Mucosa of descending colon (tissue), 3 donors: Measurements from ENCODE around the gene KLHDC4. TPM values are rescaled to one million over a fixed set of nuclear protein-coding genes. Genes with fewer than 3 reads are reported as not detected.

Experiments used
- ATAC-seq: fragments of 200-7000 bp; cut with Tn5 transposase; one replicate; pipeline ENCODE4 v1.9.1; 2020; ENCODE audit warnings: mild to moderate bottlenecking, moderate library complexity
- DNase-seq, 3 donors: peaks; one replicate each; pipeline ENCODE4 v3.0.0-alpha.2; 2020
- H3K36me3 ChIP-seq: fragments of 200-600 bp; one replicate; pipeline ENCODE4 v1.8.0; 2021; ENCODE audit warnings: low read depth, mild to moderate bottlenecking
- H3K4me1 ChIP-seq: fragments of 200-600 bp; one replicate; pipeline ENCODE4 v1.8.0; 2021; ENCODE audit warnings: low read depth, mild to moderate bottlenecking
- H3K4me3 ChIP-seq: fragments of 200-600 bp; one replicate; pipeline ENCODE4 v1.8.0; 2021; ENCODE audit warnings: mild to moderate bottlenecking
- H3K9me3 ChIP-seq: fragments of 200-600 bp; one replicate; pipeline ENCODE4 v1.8.0; 2021; ENCODE audit warnings: mild to moderate bottlenecking
- intact Hi-C, 2 donors: fragments of 100-400 bp; cut with DNase I in 1 of 2; cut with micrococcal nuclease in 1 of 2; formaldehyde crosslinking; loops; one replicate each; pipeline versions ENCODE4 v1.11.0 to v1.11.1; 2022; cut with DNase I, micrococcal nuclease
- total RNA-seq, 3 donors: library from RNA; stranded (reverse); fragmentation: NEBNext Ultra II Directional in 2 of 3; extraction: Animal tissue kit (Norgen Biotek cat#: 25700) in 2 of 3; gene quantifications; one replicate each; pipeline versions ENCODE4 v1.2.1 to v1.2.4, GENCODE V29; 2021 to 2023
- TF ChIP-seq, protein P1 (sequence below): fragments of 200-600 bp; IDR thresholded peaks from one replicate; pipeline ENCODE4 v1.8.0; 2022; ENCODE audit warnings: antibody characterized with exemption, mild to moderate bottlenecking
- donor health status: DM: no; HTN: no; CAD: no; lungs with moderate emphysema.
- donor health status: DM: no; HTN: no; CAD: no.
- donor health status: DM: no; HTN: yes; CAD: no.

KLHDC4 gene
- total RNA-seq, 3 donors from 2014 or later = 41.6 to 67.7 (median 46.4) TPM

DNA sequence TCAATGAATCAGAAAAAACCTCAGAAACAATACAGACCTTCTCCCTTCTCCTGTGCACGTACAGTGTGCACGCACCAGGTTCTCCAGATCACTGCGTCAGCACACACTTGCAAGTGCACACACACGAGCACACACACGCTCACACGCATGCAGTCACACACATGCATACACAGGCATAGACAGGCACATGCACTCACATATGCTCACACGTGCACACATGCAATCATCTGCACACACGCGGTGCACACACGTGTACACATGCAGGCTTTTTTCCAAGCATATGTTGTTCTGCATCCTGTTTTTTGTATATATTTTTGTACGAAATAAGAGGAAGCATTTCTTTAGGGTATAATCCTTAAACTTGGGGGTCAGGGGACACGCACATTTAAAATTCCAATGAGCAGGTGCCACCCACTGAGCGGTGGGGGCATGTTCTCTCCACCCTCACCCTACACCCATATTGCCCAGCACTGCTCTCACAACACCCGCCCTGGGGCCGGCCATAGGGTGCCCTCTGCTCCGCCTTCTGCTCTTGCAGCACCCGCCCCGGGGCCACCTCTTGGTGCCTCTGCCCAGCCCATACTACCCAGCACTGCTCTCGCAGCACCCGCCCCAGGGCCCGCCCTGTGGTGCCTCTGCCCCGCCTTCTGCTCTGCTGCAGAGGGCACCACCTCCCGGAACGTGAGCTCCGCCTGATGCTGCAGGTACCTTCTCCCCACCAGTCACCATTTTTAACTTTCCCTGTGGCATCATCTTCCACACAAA, 20.9 kb downstream of the KLHDC4 start:
- ATAC-seq (peak; percentile 99), DNase-seq (peak; percentile 83 to 88 (median 84))
- Histone ChIP-seq H3K4me1 (no peaks in the 10 kb centered on the region), H3K9me3 (no peaks in the 10 kb centered on the region), H3K36me3 (peaks cover 3% of the 10 kb centered on the region), H3K4me3 (no peak overlapping the region)
- intact Hi-C loops = no loop called here
- TF ChIP-seq, protein P1, sequence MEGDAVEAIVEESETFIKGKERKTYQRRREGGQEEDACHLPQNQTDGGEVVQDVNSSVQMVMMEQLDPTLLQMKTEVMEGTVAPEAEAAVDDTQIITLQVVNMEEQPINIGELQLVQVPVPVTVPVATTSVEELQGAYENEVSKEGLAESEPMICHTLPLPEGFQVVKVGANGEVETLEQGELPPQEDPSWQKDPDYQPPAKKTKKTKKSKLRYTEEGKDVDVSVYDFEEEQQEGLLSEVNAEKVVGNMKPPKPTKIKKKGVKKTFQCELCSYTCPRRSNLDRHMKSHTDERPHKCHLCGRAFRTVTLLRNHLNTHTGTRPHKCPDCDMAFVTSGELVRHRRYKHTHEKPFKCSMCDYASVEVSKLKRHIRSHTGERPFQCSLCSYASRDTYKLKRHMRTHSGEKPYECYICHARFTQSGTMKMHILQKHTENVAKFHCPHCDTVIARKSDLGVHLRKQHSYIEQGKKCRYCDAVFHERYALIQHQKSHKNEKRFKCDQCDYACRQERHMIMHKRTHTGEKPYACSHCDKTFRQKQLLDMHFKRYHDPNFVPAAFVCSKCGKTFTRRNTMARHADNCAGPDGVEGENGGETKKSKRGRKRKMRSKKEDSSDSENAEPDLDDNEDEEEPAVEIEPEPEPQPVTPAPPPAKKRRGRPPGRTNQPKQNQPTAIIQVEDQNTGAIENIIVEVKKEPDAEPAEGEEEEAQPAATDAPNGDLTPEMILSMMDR = no peak

DNA sequence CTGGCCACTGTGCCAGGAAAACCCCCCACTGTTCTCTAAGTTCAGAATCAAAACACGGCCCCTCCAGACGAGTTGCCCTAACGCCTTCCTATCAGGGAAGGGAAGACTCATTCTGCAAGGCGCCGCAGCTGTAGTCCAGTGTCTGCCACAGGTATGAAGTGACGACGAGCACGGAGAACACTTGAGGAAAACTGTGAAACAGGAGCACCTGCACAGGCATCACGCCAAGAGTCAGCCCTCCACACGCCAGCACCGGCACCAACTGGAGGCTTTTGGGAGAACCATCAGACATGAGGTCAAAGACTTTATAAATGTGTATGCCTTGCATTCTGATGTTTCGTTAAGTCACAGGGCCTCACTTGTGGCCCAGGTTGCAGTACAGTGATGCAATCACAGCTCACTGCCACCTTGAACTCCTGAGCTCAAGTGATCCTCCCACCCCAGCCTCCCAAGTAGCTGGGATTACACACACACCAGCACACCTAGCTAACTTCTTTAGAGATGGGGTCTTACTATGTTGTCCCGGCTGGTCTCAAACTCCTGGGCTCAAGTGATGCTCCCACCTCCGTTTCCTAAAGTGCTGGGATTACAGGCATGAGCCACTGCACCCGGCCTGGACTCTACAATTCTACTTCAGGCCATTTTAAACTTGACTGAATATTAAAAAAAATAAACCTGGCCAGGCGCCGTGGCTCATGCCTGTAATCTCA, 22.9 kb downstream of the KLHDC4 start:
- H3K4me3 ChIP-seq = no peak overlapping the region
- TF ChIP-seq, protein P1 = no peak
- H3K36me3 ChIP-seq = peaks cover 3% of the 10 kb centered on the region
- ATAC-seq (no peak), DNase-seq (no peak)
- H3K9me3 ChIP-seq = no peaks in the 10 kb centered on the region
- H3K4me1 ChIP-seq = no peaks in the 10 kb centered on the region
- intact Hi-C loops = no loop called here

DNA sequence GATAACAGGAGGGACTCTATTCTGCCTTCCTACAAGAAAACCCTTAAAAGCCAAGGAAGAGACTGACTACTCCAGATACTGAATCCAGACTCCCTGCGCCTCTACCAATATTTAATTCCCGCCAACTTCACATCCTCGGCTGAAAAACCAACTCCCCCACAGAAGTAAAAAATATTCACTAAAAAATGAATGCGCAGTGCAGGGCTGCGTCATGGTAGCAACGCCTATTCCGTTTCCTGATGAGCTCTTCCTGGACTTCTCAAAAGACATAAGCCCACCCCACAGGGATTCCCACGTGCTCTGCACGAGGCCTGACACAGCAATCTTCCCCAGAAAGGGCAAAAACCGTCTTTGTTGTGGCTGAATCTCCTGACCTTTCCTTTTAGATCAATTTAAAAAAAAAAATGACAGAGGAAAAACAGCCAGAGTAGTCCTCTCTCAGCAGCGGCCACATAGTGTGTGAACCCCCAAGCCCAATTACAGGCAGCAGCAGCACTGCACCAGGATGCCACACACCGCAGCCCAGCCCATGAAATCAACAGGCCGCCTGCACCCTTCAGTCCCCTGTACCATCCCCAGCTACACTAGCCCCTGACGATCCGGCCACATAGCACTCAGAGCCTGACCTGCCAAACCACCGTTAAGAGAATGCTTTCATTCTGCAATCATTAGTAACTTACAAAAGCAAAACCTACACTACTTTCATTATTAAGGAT, 23.9 kb downstream of the KLHDC4 start:
- no peak for DNase-seq
- no peaks in the 10 kb centered on the region for H3K36me3 ChIP-seq

DNA sequence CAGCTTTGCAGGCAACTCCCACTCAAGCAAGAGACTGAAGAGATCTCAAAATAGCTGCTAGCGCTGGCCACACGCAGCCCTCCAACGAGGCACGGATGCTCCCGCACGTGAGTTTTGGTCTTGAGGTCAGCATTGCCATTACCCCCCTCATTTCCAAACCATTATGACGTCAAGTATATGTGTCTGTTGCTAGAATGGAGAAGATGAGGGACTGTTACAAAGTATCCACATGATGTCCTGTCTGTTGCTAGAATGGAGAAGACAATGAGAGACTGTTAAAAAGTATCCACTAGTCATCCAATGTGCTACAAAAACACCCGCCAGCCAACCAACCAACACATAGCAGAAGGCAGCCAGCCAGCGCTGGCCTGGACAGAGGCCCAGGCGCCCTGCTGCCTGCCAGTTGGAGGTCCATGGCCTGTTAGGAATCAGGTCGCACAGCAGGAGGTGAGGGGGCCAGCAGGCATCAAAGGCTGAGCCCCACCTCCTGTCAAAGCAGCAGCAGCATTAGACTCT, 24.8 kb downstream of the KLHDC4 start:
- TF ChIP-seq, protein P1 = no peak
- DNase-seq = no peak
- no peak overlapping the region for H3K4me3 ChIP-seq
- H3K36me3 ChIP-seq = no peaks in the 10 kb centered on the region
- no peaks in the 10 kb centered on the region for H3K9me3 ChIP-seq
- ATAC-seq = no peak
- intact Hi-C loops = no loop called here
- no peaks in the 10 kb centered on the region for H3K4me1 ChIP-seq

More for the DNA sequence above, 23.9 kb downstream of the KLHDC4 start:
- intact Hi-C loops = no loop called here
- ATAC-seq = no peak
- Histone ChIP-seq H3K4me3 (no peak overlapping the region), H3K4me1 (no peaks in the 10 kb centered on the region), H3K9me3 (no peaks in the 10 kb centered on the region)
- TF ChIP-seq, protein P1 = no peak

DNA sequence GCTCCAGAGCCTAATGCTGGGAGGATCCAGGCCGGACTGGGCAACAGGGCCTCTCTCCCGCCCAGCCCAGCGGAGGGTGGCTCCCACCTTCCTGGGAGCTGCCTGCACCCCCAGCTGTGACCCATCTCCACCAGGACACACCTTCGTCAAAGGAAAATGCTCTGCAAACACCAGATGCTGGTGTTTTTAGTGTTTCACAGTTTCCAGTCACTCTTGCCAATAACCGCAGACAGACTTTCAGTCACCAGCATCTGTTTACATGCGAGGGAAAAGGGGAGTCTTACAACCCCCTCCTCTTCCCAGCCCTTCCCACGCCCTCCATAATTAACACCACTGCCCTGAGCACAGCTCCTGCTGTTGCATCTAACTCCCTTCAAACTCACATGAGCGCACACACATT, 25.3 kb downstream of the KLHDC4 start:
- no peak for DNase-seq
- intact Hi-C loops = no loop called here
- no peak for ATAC-seq
- Histone ChIP-seq H3K36me3 (no peaks in the 10 kb centered on the region), H3K4me1 (no peaks in the 10 kb centered on the region), H3K4me3 (no peak overlapping the region), H3K9me3 (no peaks in the 10 kb centered on the region)
- TF ChIP-seq, protein P1 = no peak
